Ovary (tissue), 3 donors: ENCODE measurements around the gene ACMSD.

Source experiments
- POLR2A ChIP-seq: fragments of 450-650 bp; IDR thresholded peaks from one replicate; pipeline ENCODE4 v1.6.1; 2017; ENCODE audit warnings: antibody characterized with exemption, mild to moderate bottlenecking, moderate library complexity
- TF ChIP-seq, protein P1 (sequence below), 3 donors: fragments of 450-650 bp in 2 of 3; fragments of 200-600 bp in 1 of 3; IDR thresholded peaks; one replicate each; pipeline versions ENCODE4 v1.5.1 to v1.8.0; 2016 to 2022; ENCODE audit warnings: antibody characterized with exemption in 3 of 3, mild to moderate bottlenecking in 1 of 3
- donor health status: DM: no; HTN: no; CAD: no.

DNA sequence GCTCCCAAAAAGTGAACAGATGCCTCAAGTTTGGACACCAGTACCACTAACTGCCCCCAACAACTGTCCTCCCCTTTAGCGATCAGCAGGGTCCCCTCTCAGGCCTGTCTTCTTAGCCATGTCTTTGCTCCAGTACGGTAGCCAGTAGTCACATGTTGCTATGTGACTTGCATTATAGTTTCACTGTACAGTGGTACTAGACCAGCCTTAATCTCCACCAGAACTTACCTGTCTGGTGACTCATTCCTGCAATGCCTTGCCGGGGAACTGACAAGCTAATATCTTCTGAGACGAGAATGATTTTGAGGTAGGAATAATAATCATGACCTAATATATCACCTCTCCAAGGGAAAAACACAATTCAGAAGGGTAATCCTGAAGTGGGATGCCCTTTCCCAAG is 23.7 kb downstream of the ACMSD start:
- TF ChIP-seq POLR2A = no peak
- TF ChIP-seq, protein P1, sequence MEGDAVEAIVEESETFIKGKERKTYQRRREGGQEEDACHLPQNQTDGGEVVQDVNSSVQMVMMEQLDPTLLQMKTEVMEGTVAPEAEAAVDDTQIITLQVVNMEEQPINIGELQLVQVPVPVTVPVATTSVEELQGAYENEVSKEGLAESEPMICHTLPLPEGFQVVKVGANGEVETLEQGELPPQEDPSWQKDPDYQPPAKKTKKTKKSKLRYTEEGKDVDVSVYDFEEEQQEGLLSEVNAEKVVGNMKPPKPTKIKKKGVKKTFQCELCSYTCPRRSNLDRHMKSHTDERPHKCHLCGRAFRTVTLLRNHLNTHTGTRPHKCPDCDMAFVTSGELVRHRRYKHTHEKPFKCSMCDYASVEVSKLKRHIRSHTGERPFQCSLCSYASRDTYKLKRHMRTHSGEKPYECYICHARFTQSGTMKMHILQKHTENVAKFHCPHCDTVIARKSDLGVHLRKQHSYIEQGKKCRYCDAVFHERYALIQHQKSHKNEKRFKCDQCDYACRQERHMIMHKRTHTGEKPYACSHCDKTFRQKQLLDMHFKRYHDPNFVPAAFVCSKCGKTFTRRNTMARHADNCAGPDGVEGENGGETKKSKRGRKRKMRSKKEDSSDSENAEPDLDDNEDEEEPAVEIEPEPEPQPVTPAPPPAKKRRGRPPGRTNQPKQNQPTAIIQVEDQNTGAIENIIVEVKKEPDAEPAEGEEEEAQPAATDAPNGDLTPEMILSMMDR (IDR thresholded peaks at IDR 0.05) = no peak
